Activated B cell treated with CpG ODN at 0.5 μM for 24 hours (primary cell): ENCODE measurements around the gene SDF4. TPM values are rescaled to one million over a fixed set of nuclear protein-coding genes. Genes with fewer than 3 reads are reported as not detected.
"Not testable (repeated sequence)": the region's sequence is repeated elsewhere in the genome, so short reads cannot be mapped to it uniquely, and the experiment has no call there.

Source experiments
- ATAC-seq: fragments of 200-7000 bp; cut with Tn5 transposase; one replicate; pipeline ENCODE4 v1.10.0; 2021; ENCODE audit warnings: low read depth, mild to moderate bottlenecking, moderate library complexity
- CTCF ChIA-PET: fragments of 350-600 bp; sonication (Branson Sonifier 250); formaldehyde crosslinking; loops from one replicate; lab custom pipeline; 2021; ENCODE audit warnings: antibody characterized with exemption; lab: Charles Lee
- POLR2A ChIA-PET: fragments of 350-600 bp; sonication (Branson Sonifier 250); formaldehyde crosslinking; loops from one replicate; lab custom pipeline; 2021; ENCODE audit warnings: antibody characterized with exemption; lab: Charles Lee
- DNase-seq: peaks from one replicate; pipeline ENCODE4 v3.0.0; 2022
- H3K27ac Mint-ChIP-seq: one replicate; pipeline ENCODE4 v1.8.0; 2020; ENCODE audit warnings: mixed read lengths
- H3K27me3 Mint-ChIP-seq: one replicate; pipeline ENCODE4 v1.8.0; 2021; ENCODE audit warnings: mixed read lengths
- H3K36me3 Mint-ChIP-seq: one replicate; pipeline ENCODE4 v1.8.0; 2021; ENCODE audit warnings: low read depth, mixed read lengths
- H3K4me1 Mint-ChIP-seq: one replicate; pipeline ENCODE4 v1.8.0; 2021; ENCODE audit warnings: mixed read lengths
- H3K4me3 Mint-ChIP-seq: one replicate; pipeline ENCODE4 v1.8.0; 2020; ENCODE audit warnings: mild to moderate bottlenecking, mixed read lengths
- H3K9me3 Mint-ChIP-seq: one replicate; pipeline ENCODE4 v1.8.0; 2020; ENCODE audit warnings: mixed read lengths
- intact Hi-C: fragments of 100-400 bp; cut with micrococcal nuclease; formaldehyde crosslinking; loops from one replicate; pipeline ENCODE4 v1.15.1; 2024
- total RNA-seq: library from RNA; stranded (reverse); gene quantifications from 2 replicates; pipeline ENCODE4 v1.2.3, GENCODE V29; 2022
- TF ChIP-seq, protein P1 (sequence below): fragments of 200-600 bp; IDR thresholded peaks from one replicate; pipeline ENCODE4 v1.8.0; 2022; ENCODE audit warnings: antibody characterized with exemption, mild to moderate bottlenecking

The SDF4 gene
- total RNA-seq, 1 donor from 2014 or later: 97.9 TPM

DNA sequence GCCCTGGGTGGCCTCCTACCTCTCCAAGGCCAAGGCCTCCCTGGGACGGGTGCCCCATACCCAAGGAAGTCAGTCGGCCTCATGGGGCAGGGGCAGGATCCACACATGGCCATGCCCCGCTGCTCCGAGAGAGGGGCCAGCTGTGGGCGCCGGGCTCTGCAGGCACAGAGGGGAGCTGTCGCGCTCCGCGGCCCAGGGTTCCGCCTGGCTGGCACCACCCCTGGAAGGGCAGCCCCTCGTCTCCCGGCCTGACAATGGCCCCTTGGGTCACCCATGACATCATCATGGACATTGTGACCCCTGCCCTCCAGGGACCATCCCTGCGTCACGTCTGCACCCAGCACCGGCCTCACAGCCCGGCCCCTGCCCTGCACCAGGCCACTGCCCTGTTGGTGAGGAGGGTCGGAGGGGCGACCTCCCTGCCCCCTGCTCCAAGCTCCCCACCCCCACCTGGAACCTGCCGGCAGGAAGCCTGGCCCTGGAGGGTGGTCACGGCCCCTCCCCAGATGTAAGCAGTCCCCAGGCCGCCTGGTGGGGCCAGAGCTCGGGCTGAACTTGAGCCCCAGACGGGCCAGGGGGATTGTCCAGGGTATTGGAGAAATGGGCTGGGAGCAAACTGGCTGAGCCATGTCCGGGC is 52.3 kb downstream of the SDF4 start:
- TF ChIP-seq, protein P1, sequence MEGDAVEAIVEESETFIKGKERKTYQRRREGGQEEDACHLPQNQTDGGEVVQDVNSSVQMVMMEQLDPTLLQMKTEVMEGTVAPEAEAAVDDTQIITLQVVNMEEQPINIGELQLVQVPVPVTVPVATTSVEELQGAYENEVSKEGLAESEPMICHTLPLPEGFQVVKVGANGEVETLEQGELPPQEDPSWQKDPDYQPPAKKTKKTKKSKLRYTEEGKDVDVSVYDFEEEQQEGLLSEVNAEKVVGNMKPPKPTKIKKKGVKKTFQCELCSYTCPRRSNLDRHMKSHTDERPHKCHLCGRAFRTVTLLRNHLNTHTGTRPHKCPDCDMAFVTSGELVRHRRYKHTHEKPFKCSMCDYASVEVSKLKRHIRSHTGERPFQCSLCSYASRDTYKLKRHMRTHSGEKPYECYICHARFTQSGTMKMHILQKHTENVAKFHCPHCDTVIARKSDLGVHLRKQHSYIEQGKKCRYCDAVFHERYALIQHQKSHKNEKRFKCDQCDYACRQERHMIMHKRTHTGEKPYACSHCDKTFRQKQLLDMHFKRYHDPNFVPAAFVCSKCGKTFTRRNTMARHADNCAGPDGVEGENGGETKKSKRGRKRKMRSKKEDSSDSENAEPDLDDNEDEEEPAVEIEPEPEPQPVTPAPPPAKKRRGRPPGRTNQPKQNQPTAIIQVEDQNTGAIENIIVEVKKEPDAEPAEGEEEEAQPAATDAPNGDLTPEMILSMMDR: no peak
- POLR2A ChIA-PET: interaction anchor here (0.8 kb wide), 1 partner anchor 43 kb away, joined by 4 read pairs; no protein-coding TSS in a partner anchor
- CTCF ChIA-PET: no interaction called here
- peaks cover 9% of the 10 kb centered on the region for H3K4me1 Mint-ChIP-seq
- no peak overlapping the region for H3K4me3 Mint-ChIP-seq
- ATAC-seq (peak; percentile 38), DNase-seq (peak; percentile 17)
- peaks cover 25% of the 10 kb centered on the region for H3K27me3 Mint-ChIP-seq
- intact Hi-C loops: no loop called here
- H3K9me3 Mint-ChIP-seq: no peaks in the 10 kb centered on the region
- H3K27ac Mint-ChIP-seq: no peak overlapping the region
- H3K36me3 Mint-ChIP-seq: no peaks in the 10 kb centered on the region

DNA sequence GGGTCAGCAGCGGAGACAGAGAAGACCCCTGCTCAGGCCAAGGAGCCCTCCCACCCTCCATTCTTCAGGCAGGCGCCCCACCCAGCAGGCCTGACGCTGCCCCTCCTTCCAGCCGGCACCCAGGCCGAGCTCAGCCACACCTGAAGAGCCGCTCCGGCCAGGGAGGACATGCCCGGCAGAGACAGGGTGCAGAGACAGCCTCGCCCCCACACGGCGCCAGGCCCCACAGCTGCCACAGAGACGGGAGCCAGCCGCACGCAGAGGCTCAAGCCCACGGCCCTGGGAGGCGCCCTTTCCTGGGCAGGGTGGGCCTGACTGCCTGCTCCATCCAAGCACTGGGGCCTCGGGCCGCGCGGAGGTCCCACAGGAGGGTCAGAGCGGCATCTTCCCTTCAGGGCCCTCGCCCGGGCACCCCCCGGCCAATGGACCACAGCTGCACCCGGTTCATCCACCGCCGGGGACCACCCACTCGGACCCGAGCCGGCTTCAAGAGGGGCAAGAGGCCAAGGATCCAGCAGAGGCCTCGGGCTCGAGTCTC is 52.9 kb downstream of the SDF4 start:
- intact Hi-C loops: no loop called here
- no peak overlapping the region for H3K4me3 Mint-ChIP-seq
- POLR2A ChIA-PET: no interaction called here

DNA sequence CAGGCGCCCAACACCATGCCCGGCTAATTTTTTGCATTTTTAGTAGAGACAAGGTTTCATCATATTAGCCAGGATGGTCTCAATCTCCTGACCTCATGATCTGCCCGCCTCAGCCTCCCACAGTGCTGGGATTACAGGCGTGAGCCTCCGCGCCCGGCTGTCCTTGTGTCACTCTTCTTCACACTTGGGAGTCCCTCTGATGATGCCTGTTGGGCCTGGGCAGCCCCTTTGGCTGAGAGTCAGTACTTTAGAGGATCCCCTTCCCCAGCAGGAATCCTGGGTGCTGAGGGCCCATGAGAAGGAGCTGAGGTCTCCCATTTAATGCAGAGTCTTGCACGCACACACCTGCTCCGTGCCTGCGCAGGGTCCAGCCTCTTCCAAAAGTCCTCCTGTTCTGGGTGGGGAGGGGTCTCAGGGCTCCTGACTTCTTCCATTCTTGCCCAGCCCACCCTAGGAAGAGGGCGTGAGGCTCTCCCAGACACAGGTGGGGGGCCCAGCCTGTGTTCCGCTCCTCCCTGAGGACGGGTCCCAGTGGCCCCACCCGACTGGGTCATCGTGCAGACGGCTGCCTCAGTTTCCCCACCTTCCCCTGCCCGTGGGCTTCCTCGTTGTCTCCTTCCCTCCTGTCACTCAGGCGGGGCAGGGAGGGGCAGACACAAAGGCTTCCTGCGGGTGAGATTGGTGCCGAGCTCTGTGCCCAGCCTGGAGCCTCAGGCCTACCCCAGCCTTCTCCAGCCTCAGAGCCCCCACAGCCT is 54.2 kb downstream of the SDF4 start:
- no peak for DNase-seq
- peaks cover 23% of the 10 kb centered on the region for H3K4me1 Mint-ChIP-seq
- H3K36me3 Mint-ChIP-seq: no peaks in the 10 kb centered on the region
- H3K27me3 Mint-ChIP-seq: peaks cover 23% of the 10 kb centered on the region
- intact Hi-C loops: no loop called here
- ChIA-PET POLR2A (no interaction called here), CTCF (no interaction called here)
- H3K4me3 Mint-ChIP-seq: no peak overlapping the region
- H3K9me3 Mint-ChIP-seq: no peaks in the 10 kb centered on the region
- TF ChIP-seq, protein P1: no peak
- no peak for ATAC-seq
- no peak overlapping the region for H3K27ac Mint-ChIP-seq

More for the DNA sequence above, 52.9 kb downstream of the SDF4 start:
- ATAC-seq: no peak
- Mint-ChIP-seq H3K36me3 (no peaks in the 10 kb centered on the region), H3K4me1 (peaks cover 13% of the 10 kb centered on the region), H3K27me3 (peaks cover 25% of the 10 kb centered on the region), H3K27ac (no peak overlapping the region), H3K9me3 (no peaks in the 10 kb centered on the region)
- CTCF ChIA-PET: no interaction called here
- DNase-seq: no peak
- TF ChIP-seq, protein P1: no peak

DNA sequence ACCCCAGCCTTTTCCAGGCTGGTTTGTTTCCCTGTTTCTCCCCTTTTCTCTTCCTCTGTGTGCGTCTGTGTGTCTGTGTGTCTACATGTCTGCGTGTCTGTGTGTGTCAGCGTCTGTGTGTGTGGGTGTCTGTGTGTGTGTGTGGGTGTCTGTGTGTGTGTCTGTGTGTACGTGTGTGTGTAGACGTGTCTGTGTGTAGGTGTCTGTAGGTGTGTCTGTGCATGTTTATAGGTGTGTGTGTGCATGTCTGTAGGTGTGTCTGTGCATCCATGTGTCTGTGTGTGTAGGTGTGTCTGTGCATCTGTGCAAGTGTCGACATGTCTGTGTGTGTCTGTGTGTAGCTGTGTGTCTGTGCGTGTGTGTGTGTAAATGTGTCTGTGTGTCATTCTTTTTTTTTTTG is 54.9 kb downstream of the SDF4 start:
- Mint-ChIP-seq H3K27ac (no peak overlapping the region), H3K27me3 (peaks cover 18% of the 10 kb centered on the region), H3K9me3 (no peaks in the 10 kb centered on the region), H3K4me3 (no peak overlapping the region), H3K36me3 (no peaks in the 10 kb centered on the region), H3K4me1 (peaks cover 29% of the 10 kb centered on the region)
- TF ChIP-seq, protein P1: no peak
- intact Hi-C loops: no loop called here
- POLR2A ChIA-PET: no interaction called here
- no peak for DNase-seq
- CTCF ChIA-PET: no interaction called here
- ATAC-seq: no peak

DNA sequence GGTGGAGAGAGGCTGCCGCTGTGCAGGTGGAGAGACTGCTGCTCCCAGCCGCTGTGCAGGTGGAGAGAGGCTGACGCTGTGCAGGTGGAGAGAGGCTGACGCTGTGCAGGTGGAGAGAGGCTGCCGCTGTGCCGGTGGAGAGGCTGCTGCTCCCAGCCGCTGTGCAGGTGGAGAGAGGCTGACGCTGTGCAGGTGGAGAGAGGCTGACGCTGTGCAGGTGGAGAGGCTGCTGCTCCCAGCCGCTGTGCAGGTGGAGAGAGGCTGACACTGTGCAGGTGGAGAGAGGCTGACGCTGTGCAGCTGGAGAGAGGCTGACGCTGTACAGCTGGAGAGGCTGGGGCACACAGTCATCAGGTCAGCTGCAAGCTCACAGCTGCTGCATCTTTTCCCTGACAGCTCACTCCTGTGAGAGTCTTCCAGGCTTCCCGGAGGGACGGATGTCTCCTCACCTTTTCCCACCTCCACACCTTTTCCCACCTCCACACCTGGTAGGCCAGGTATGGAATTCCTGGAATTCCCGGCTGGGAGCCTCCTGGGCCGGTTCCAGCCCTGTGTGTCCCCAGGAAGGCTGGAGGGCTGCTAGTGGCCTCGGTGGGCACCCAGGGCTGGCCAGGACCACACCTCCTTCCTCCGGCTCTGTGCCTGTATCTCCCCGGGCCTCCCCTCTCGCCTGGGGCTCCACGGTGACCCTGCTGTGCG is 55.6 kb downstream of the SDF4 start:
- intact Hi-C loops, H3K9me3 Mint-ChIP-seq, ATAC-seq, H3K27ac Mint-ChIP-seq, DNase-seq, CTCF ChIA-PET, H3K36me3 Mint-ChIP-seq: not testable (repeated sequence)
- POLR2A ChIA-PET: interaction anchor here (0.9 to 1.3 kb wide), 2 partner anchors 18 to 37 kb away, joined by 3 to 7 read pairs; no protein-coding TSS in a partner anchor
- H3K4me1 Mint-ChIP-seq: peaks cover 34% of the 10 kb centered on the region
- peak overlapping the region; percentile 15 for H3K4me3 Mint-ChIP-seq
- H3K27me3 Mint-ChIP-seq: peaks cover 13% of the 10 kb centered on the region
